GM15510 (cell line): Measurements from ENCODE around the gene LPCAT1.
A peak's percentile ranks its signal among the peaks of the same experiment; 100 is the strongest.

Source experiments
- POLR2A ChIP-seq: IDR thresholded peaks from 3 replicates; pipeline ENCODE4 v1.6.1; 2011; ENCODE audit warnings: borderline replicate concordance; ENCODE audit not compliant: insufficient read length; ENCODE audit errors: extremely low read depth

Gene LPCAT1

GRCh38 chr5:1510151-1510561 lies 13.6 kb downstream of the LPCAT1 start:
- TF ChIP-seq POLR2A = no peak

- TF ChIP-seq POLR2A = no peak
These were observed 14.2 kb downstream of the LPCAT1 start for GRCh38 chr5:1509346-1510085.

DNA sequence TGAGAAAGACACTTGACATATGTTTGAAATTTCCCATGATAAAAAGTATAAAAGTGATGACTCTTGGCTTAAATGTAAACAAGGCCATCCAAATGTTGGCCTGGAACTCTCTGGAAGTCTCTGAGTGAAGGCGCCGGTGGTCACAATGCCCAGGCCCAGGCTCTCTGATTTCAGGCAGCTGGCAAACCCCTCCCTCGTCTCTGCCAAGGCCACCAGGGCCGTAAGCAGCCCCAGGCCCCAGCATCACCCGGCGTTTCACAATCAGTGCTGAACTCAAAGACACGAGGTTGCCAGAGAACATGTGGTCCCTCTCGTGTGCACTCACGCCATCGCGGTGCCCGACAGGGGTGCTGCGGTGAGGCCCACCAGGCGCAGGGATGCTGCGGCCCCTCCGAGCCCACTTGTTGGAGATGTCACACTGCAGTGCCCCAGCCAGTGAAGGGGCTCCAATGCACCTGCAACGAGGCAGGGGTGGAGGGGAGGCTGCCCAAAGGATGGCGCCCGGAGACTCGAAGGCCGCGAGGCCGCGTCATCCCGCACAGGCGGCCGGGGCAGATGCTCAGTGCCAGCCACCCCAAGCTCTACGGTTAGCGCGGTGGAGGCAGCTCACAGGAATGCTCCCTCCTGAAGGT lies 15.0 kb downstream of the LPCAT1 start:
- no peak for TF ChIP-seq POLR2A

- TF ChIP-seq POLR2A = no peak
These were observed 15.7 kb downstream of the LPCAT1 start for GRCh38 chr5:1507961-1508658.

GRCh38 chr5:1507457-1507856 lies 16.3 kb downstream of the LPCAT1 start:
- no peak for TF ChIP-seq POLR2A

DNA sequence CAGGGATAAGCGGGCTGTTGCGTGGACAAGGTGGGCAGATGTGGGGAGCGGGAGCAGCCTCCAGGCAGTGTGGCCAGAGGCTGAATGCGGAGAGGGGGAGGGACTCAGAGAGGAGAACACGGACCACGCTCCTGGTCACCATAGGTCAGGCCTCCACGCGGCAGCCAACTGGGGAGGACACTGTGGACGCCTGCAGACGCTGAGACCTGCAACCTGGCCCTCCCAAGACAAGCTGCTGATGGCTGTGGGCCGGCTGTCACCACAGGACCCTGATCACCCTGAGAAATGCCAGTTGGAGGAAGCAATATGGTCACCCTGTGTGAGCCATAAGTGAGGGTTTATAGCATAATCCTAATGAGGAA lies 16.8 kb downstream of the LPCAT1 start:
- TF ChIP-seq POLR2A = no peak

DNA sequence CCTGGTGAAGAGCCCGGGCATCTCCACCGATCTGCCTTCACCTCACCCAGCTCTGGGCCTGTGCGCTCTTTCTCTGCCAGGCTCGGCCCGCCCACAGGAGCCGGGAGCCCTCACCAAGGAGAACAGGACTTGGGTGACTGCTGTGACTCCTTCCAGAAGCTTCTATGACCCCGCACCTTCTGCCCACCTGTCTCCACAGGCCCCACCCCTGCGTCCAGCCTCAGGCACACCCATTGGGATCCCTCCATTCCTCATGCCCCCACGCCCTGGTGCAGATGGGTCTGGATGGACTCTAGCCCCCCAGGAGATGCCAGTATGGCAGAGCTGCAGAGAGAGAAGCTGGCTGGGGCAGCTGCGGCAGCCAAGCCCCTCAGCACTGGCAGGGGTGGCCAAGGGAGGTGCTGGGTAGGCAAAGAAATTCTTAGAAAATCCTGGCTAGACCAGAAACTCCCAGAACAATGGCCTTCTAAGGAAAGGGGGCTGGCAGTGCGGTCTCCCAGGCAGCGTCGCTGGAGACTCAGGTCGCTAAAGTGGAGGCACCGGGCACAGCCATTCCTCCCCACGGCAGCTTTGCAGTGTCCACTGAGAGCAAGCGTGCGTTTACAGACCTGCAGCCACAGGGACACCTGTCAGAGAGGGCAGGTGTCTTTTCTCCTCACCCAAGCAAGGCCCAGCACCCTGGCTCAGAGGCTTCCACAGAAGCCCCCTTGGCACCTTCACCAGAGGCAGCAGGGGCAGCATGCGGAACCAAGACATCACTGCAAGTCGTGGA lies 17.3 kb downstream of the LPCAT1 start:
- TF ChIP-seq POLR2A = no peak

- no peak for TF ChIP-seq POLR2A
These were observed 18.1 kb downstream of the LPCAT1 start for GRCh38 chr5:1505506-1506241.

GRCh38 chr5:1504617-1505016 lies 19.1 kb downstream of the LPCAT1 start:
- no peak for TF ChIP-seq POLR2A

GRCh38 chr5:1504069-1504595 lies 19.6 kb downstream of the LPCAT1 start:
- no peak for TF ChIP-seq POLR2A

- TF ChIP-seq POLR2A = no peak
These were observed 20.3 kb downstream of the LPCAT1 start for GRCh38 chr5:1503241-1504068.

GRCh38 chr5:1502737-1503120 lies 21.0 kb downstream of the LPCAT1 start:
- peak; percentile 11 for TF ChIP-seq POLR2A

GRCh38 chr5:1502046-1502736 lies 21.6 kb downstream of the LPCAT1 start:
- TF ChIP-seq POLR2A = no peak
